Measurements from ENCODE around the gene ARL17B. TPM values are rescaled to one million over a fixed set of nuclear protein-coding genes. Genes with fewer than 3 reads are reported as not detected.
"Not testable (repeated sequence)": the region's sequence is repeated elsewhere in the genome, so short reads cannot be mapped to it uniquely, and the experiment has no call there.

ARL17B gene
- total RNA-seq, 2 donors from 2014 or later = 15.4 to 25.0 TPM

DNA sequence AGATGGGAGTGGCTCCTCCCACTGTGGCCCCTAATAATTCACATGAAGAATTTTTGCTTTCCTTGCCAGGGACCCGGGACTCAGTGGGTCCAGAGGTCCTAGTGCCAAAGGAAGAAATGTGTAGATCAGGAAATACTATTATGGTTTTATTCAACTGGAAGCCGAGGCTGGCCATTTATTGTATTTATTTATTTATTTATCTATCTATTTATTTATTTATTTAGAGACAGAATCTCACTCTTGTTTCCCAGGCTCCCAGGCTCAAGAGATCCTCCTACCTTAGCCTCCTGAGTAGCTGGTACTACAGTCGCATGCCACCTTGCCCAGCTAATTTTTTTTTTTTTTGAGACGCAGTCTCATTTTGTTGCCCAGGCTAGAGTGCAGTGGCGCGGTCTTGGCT, 107.4 kb downstream of the ARL17B start:
- peaks cover 11% of the 10 kb centered on the region for H3K27me3 Mint-ChIP-seq (ENCODE audit: low read depth)
- not testable (repeated sequence) for DNase-seq; H3K36me3 Mint-ChIP-seq (ENCODE audit: insufficient read depth in 2 of 2); H3K4me1 Mint-ChIP-seq (ENCODE audit: low read depth); ATAC-seq (replicated peaks in 1 of 2); H3K4me3 Mint-ChIP-seq; H3K9me3 Mint-ChIP-seq; H3K27ac Mint-ChIP-seq

DNA sequence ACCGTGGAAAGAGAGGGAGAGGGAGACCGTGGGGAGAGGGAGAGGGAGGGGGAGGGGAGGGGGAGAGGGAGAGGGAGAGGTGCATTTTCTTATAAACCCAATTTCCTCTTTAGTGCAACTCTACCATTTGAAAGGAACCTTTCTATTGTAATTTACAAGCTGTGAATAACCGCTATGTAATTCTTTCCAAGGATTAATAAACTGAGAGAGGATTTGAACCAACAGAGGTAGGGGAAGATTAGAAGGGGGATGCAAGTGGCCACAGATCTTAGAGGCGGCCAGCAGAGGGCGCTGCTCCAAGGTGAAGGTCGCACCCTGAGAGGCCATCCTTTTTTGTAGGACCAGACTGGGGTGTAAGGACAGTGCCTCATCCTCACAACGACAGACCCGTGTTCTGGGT, 107.8 kb downstream of the ARL17B start:
- not testable (repeated sequence) for H3K27ac Mint-ChIP-seq; H3K4me1 Mint-ChIP-seq (ENCODE audit: low read depth); H3K9me3 Mint-ChIP-seq; H3K4me3 Mint-ChIP-seq; H3K36me3 Mint-ChIP-seq (ENCODE audit: insufficient read depth in 2 of 2)
- H3K27me3 Mint-ChIP-seq (ENCODE audit: low read depth) = peaks cover 12% of the 10 kb centered on the region
- DNase-seq = peak; percentile 76 to 92
- peak; percentile 95 to 96 for ATAC-seq (replicated peaks in 1 of 2)

DNA sequence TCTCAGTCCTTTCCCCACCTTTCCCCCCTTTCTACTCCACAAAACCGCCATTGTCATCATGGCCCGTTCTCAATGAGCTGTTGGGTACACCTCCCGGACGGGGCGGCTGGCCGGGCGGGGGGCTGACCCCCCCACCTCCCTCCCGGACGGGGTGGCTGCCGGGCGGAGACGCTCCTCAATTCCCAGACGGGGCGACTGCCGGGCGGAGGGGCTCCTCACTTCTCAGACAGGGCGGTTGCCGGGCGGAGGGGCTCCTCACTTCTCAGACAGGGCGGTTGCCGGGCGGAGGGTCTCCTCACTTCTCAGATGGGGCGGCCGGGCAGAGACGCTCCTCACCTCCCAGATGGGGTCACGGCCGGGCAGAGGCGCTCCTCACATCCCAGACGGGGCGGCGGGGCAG, 108.8 kb downstream of the ARL17B start:
- peaks cover 12% of the 10 kb centered on the region for H3K27me3 Mint-ChIP-seq (ENCODE audit: low read depth)
- not testable (repeated sequence) for H3K9me3 Mint-ChIP-seq; H3K4me3 Mint-ChIP-seq; H3K4me1 Mint-ChIP-seq (ENCODE audit: low read depth); DNase-seq; H3K36me3 Mint-ChIP-seq (ENCODE audit: insufficient read depth in 2 of 2); H3K27ac Mint-ChIP-seq; ATAC-seq (replicated peaks in 1 of 2)

DNA sequence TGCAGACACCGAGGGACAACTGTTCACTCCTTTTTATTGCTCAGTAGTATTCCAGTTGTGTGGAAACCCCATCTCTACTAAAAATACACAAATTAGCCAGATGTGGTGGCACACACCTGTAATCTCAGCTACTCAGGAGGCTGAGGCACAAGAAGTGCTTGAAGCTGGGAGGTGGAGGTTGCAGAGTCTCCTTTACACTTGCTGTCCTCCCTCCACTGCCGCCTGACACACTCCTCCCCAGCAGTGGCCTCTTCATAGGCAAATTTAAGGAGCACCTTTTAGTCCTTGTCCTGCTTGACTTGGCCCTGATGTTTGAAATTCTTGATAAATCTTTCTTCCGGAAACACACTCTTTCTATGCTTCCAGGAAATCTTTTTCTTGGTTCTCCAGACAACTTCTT, 112.4 kb downstream of the ARL17B start:
- not testable (repeated sequence) for DNase-seq; ATAC-seq (replicated peaks in 1 of 2); H3K36me3 Mint-ChIP-seq (ENCODE audit: insufficient read depth in 2 of 2); H3K4me1 Mint-ChIP-seq (ENCODE audit: low read depth); H3K4me3 Mint-ChIP-seq; H3K9me3 Mint-ChIP-seq; H3K27ac Mint-ChIP-seq
- H3K27me3 Mint-ChIP-seq (ENCODE audit: low read depth) = peaks cover 12% of the 10 kb centered on the region

DNA sequence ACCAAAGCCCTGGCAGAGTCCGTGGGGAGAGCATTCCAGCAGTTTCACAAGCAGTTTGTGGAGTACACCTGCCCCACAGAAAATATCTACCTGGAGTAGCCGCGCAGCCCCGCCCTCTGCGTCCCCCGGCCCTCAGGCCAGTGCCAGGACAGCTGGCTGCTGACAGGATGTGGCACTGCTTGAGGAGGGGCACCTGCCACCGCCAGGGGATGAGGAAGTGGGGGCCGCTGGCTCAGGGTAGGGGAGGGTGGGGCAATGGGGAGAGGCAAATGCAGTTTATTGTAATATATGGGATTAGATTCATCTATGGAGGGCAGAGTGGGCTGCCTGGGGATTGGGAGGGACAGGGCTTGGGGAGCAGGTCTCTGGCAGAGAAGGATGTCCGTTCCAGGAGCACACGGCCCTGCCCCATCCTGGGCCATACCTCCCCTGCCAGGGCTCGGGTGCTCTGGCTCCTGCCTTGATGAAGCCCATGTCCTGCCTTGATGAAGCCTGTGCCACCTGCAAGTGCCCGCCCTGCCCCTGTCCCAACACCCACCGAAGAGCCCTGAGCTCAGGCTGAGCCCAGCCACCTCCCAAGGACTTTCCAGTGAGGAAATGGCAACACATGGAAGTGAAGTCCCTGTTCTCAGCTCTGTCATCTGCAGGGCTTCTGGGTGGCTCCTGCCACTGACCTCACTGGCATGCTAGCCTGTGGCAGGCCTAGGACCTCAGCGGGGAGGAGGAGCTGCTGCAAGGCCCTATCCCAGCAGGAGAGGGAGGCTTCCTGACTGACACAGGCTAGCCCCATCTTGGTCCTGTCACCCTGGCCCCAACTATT, 116.4 kb downstream of the ARL17B start:
- H3K27me3 Mint-ChIP-seq (ENCODE audit: low read depth); H3K27ac Mint-ChIP-seq; H3K4me1 Mint-ChIP-seq (ENCODE audit: low read depth); H3K4me3 Mint-ChIP-seq; DNase-seq; H3K36me3 Mint-ChIP-seq (ENCODE audit: insufficient read depth in 2 of 2); H3K9me3 Mint-ChIP-seq: not testable (repeated sequence)
- peak in 1 of 2 donors; percentile 53 for ATAC-seq (replicated peaks in 1 of 2)

DNA sequence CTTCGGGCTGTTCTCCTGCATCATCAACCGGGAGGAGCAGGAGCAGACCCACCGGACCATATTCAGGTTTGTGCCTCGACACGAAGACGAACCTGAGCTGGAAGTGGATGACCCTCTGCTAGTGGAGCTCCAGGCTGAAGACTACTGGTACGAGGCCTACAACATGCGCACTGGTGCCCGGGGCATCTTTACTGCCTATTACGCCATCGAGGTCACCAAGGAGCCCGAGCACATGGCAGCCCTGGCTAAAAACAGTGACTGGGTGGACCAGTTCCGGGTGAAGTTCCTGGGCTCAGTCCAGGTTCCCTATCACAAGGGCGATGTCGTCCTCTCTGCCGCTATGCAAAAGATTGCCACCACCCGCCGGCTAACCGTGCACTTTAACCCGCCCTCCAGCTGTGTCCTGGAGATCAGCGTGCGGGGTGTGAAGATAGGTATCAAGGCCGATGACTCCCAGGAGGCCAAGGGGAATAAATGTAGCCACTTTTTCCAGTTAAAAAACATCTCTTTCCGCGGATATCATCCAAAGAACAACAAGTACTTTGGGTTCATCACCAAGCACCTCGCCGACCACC, 117.1 kb downstream of the ARL17B start:
- not testable (repeated sequence) for ATAC-seq (replicated peaks in 1 of 2); H3K27me3 Mint-ChIP-seq (ENCODE audit: low read depth); H3K4me3 Mint-ChIP-seq; H3K36me3 Mint-ChIP-seq (ENCODE audit: insufficient read depth in 2 of 2); DNase-seq; H3K9me3 Mint-ChIP-seq; H3K4me1 Mint-ChIP-seq (ENCODE audit: low read depth); H3K27ac Mint-ChIP-seq

DNA sequence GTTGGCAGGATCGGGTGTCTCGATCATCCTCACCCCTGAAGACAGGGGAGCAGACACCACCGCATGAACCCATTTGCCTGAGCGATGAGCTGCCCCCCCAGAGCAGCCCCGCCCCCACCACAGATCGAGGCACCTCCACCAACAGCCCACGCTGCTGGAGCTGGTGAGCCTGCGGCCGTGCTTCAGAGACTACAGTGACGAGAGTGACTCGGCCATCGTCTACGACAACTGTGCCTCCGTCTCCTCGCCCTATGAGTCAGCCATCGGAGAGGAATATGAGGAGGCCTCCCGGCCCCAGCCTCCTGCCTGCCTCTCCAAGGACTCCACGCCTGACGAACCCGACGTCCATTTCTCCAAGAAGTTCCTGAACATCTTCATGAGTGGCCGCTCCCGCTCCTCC, 117.6 kb downstream of the ARL17B start:
- not testable (repeated sequence) for H3K9me3 Mint-ChIP-seq; H3K4me3 Mint-ChIP-seq; ATAC-seq (replicated peaks in 1 of 2); H3K27me3 Mint-ChIP-seq (ENCODE audit: low read depth); H3K36me3 Mint-ChIP-seq (ENCODE audit: insufficient read depth in 2 of 2); DNase-seq; H3K27ac Mint-ChIP-seq; H3K4me1 Mint-ChIP-seq (ENCODE audit: low read depth)

DNA sequence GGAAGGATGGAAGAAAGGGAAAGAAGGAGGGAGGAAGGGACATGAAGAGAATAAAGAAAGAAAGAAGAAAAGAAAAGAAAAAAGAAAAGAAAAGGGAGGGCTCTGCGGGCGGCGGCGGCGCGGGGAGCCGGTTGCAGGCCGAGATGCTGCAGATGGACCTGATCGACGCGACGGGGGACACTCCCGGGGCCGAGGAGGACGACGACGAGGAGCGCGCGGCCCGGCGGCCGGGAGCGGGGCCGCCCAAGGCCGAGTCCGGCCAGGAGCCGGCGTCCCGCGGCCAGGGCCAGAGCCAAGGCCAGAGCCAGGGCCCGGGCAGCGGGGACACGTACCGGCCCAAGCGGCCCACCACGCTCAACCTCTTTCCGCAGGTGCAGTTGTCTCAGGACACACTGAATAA, 118.1 kb downstream of the ARL17B start:
- not testable (repeated sequence) for H3K36me3 Mint-ChIP-seq (ENCODE audit: insufficient read depth in 2 of 2); ATAC-seq (replicated peaks in 1 of 2); H3K27me3 Mint-ChIP-seq (ENCODE audit: low read depth); H3K27ac Mint-ChIP-seq; H3K9me3 Mint-ChIP-seq; H3K4me1 Mint-ChIP-seq (ENCODE audit: low read depth); DNase-seq; H3K4me3 Mint-ChIP-seq

DNA sequence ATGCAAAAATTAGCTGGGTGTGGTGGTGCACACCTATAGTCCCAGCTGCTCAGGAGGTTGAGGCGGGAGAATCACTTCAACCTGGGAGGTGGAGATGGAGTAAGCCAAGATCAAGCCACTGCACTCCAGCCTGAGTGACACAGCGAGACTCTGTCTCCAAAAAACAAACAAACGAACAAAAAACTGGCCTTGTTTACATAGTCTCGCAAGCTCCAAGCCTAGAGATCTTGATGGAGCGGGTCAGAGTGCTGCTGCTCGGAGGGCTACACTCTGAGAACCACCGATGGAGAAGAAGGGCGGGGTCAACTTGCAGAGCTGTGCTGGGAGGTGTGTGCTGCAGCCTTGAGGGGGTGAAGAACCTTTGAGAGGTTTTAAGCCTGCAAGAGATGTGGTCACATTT, 130.2 kb downstream of the ARL17B start:
- H3K36me3 Mint-ChIP-seq (ENCODE audit: insufficient read depth in 2 of 2); DNase-seq; H3K27ac Mint-ChIP-seq; ATAC-seq (replicated peaks in 1 of 2); H3K27me3 Mint-ChIP-seq (ENCODE audit: low read depth); H3K4me1 Mint-ChIP-seq (ENCODE audit: low read depth); H3K4me3 Mint-ChIP-seq; H3K9me3 Mint-ChIP-seq: not testable (repeated sequence)

DNA sequence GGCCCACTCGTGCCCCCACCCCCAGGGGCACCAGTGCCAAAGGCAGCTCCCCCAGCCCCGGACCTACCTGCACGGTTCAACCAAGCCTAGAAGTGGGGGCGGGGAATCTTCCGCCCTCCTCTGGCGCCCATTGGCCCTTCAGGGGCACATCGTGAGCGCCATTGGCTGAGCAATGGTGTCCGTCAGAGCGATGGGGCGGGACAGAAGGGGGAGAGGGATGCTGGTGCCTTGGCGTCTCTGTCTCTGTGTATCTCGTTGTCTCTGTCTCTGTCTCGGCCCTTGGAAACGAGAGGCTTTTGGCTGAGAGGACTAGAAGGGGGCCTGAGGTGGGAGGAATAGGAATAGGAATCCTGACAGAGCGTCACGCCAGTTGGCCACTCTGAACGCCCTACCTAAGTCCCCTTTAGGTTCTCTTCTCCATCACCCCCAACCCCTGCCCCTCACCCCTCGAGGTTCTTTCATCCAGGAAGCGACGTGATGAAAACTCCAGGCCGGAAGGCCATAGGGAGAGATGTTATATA, 136.2 kb downstream of the ARL17B start:
- ATAC-seq (replicated peaks in 1 of 2) = peak; percentile 99 to 100
- Mint-ChIP-seq H3K27ac (peak overlapping the region; percentile 65), H3K4me3 (peak overlapping the region; percentile 88 to 94)
- not testable (repeated sequence) for H3K27me3 Mint-ChIP-seq (ENCODE audit: low read depth); H3K36me3 Mint-ChIP-seq (ENCODE audit: insufficient read depth in 2 of 2); H3K9me3 Mint-ChIP-seq; H3K4me1 Mint-ChIP-seq (ENCODE audit: low read depth)
- peak; percentile 91 to 100 for DNase-seq

DNA sequence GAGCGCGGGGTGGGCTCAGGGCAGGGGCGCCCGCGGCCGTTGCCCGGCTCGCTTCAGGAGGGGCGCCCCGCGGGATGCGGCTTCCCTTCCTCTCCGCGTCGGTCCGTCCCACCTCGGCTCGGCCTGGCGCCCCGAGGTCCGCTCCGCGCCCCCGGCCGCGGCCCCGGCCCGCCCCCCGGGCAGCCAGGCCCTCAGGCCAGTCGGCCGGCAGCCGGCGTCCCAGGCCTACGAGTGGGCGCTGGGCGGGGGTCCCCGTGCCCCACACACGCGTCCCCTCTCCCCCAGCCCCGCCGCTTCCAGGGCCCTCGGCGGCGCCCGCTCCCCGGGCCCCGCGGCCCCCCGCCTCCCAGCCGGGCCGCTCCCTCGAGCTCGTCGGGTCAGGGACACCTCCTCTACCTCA, 136.7 kb downstream of the ARL17B start:
- peak; percentile 56 to 59 for ATAC-seq (replicated peaks in 1 of 2)
- not testable (repeated sequence) for H3K27ac Mint-ChIP-seq; DNase-seq; H3K9me3 Mint-ChIP-seq; H3K27me3 Mint-ChIP-seq (ENCODE audit: low read depth)
- Mint-ChIP-seq H3K4me3 (peak overlapping the region; percentile 88 to 94), H3K4me1 (ENCODE audit: low read depth) (peaks cover 11% of the 10 kb centered on the region), H3K36me3 (ENCODE audit: insufficient read depth in 2 of 2) (peaks cover 0 to 10% of the 10 kb centered on the region in 2 donors)
